Omental fat pad (tissue), 4 donors: ENCODE data around the gene USP37. TPM values are rescaled to one million over a fixed set of nuclear protein-coding genes. Genes with fewer than 3 reads are reported as not detected.

Experiments used
- ATAC-seq: fragments of 150-250 bp; one replicate; pipeline ENCODE4 v1.9.1; 2016; ENCODE audit warnings: mild to moderate bottlenecking, moderate library complexity; ENCODE audit not compliant: low FRiP score
- DNase-seq: peaks from one replicate; pipeline ENCODE4 v3.0.0-alpha.2; 2019; ENCODE audit warnings: low spot score
- total RNA-seq, 4 donors: library from RNA; depleted of rRNA; stranded (reverse); fragments of >200 nt; gene quantifications; one replicate each; pipeline ENCODE4 v1.1.0, GENCODE V29; 2016
- TF ChIP-seq, protein P1 (sequence below), 3 donors: fragments of 450-650 bp; IDR thresholded peaks; one replicate each; pipeline ENCODE4 v1.5.1; 2016 to 2017; ENCODE audit warnings: antibody characterized with exemption in 3 of 3, mild to moderate bottlenecking in 3 of 3, moderate library complexity in 2 of 3

USP37 gene
- total RNA-seq, 4 donors from 2014 or later, result 8.5 to 44.6 (median 12.2) TPM

GRCh38 chr2:218583983-218584850, 16.1 kb upstream of the USP37 start:
- DNase-seq (no peak), ATAC-seq (no peak)
- TF ChIP-seq, protein P1, sequence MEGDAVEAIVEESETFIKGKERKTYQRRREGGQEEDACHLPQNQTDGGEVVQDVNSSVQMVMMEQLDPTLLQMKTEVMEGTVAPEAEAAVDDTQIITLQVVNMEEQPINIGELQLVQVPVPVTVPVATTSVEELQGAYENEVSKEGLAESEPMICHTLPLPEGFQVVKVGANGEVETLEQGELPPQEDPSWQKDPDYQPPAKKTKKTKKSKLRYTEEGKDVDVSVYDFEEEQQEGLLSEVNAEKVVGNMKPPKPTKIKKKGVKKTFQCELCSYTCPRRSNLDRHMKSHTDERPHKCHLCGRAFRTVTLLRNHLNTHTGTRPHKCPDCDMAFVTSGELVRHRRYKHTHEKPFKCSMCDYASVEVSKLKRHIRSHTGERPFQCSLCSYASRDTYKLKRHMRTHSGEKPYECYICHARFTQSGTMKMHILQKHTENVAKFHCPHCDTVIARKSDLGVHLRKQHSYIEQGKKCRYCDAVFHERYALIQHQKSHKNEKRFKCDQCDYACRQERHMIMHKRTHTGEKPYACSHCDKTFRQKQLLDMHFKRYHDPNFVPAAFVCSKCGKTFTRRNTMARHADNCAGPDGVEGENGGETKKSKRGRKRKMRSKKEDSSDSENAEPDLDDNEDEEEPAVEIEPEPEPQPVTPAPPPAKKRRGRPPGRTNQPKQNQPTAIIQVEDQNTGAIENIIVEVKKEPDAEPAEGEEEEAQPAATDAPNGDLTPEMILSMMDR (IDR thresholded peaks at IDR 0.05), result no peak

GRCh38 chr2:218582076-218582475, 13.9 kb upstream of the USP37 start:
- DNase-seq (no peak), ATAC-seq (no peak)
- TF ChIP-seq, protein P1 (IDR thresholded peaks at IDR 0.05), result no peak

- ATAC-seq, result no peak
- TF ChIP-seq, protein P1 (IDR thresholded peaks at IDR 0.05), result no peak
- DNase-seq, result no peak
Measured at GRCh38 chr2:218578272-218578877, 10.2 kb upstream of the USP37 start.

- TF ChIP-seq, protein P1 (IDR thresholded peaks at IDR 0.05), result no peak
- no peak for ATAC-seq
Measured at GRCh38 chr2:218577482-218578220, 9.5 kb upstream of the USP37 start.

DNA sequence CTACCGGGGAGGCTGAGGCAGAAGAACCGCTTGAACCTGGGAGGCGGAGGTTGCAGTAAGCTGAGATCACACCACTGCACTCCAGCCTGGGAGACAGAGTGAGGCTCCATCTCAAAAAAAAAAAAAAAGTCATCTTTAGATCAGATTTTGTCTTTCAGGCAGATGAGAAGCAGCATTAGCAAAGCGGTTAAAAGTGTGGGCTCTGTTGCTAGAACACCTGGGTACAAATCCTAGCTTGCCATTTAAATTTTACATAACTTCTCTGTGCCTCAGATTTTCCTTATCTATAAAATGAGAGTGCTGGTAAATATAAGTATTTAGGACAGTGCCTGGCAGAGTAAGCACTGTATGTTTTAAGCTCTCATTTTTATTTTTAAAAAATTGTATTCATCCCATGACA, 8.7 kb upstream of the USP37 start:
- no peak for ATAC-seq
- TF ChIP-seq, protein P1 (IDR thresholded peaks at IDR 0.05), result no peak
- no peak for DNase-seq

More at GRCh38 chr2:218577482-218578220, 9.5 kb upstream of the USP37 start:
- no peak for DNase-seq

DNA sequence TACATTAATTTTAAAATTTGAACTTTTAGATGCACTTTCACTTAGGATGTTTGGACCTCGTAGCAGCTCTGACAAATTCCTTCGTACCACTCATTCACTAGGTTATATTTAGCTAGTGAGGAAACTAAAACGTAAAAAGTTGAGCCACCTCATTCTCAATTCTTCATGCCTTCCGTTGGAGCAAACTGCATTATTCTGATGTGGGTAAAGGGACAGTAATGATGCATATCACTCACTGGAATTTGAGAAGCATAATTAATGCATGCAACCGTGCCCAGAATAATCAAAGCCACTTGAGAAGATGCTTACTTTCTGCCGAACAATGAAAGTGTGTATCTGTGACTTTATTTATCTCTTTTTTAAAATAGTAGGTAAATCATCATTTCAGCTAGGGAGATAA, 2.7 kb upstream of the USP37 start:
- ATAC-seq (no peak), DNase-seq (no peak)
- TF ChIP-seq, protein P1 (IDR thresholded peaks at IDR 0.05), result no peak
